ENCODE results near the gene VILL. TPM values are rescaled to one million over a fixed set of nuclear protein-coding genes. Genes with fewer than 3 reads are reported as not detected.

The VILL gene
- total and polyA plus RNA-seq, 10 donors: 14.4 to 23.4 (median 17.3) TPM

DNA sequence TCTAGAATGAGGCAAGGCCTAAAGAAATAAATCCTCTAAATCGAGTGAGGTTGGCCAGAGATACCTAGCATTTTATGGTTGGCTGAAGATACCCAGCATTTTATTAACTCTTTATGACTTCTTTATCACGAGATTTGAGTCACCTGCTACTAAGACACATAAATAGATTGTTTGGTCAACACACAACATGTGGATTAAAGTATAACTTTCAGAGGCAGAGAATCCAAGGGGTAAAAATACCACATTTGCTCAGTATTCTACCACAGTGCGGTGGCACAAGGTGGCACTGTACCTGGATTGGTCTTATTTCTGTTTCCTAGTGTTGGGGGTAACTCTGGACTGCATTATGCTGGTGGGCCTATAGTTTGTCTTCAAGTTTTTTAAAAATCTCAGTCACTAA is 27.0 kb upstream of the VILL start:
- intact Hi-C loops (cut with DNase I; ENCODE audit: low total_unique reads): no loop called here
- WGBS, 5 donors: 80 to 93% (median 86%) methylated on average over 3 of the region's 3 CpGs
- TF ChIP-seq POLR2AphosphoS5 (IDR thresholded peaks at IDR 0.05) (no peak), POLR2A (IDR thresholded peaks at IDR 0.05) (no peak)
- TF ChIP-seq, protein P1, sequence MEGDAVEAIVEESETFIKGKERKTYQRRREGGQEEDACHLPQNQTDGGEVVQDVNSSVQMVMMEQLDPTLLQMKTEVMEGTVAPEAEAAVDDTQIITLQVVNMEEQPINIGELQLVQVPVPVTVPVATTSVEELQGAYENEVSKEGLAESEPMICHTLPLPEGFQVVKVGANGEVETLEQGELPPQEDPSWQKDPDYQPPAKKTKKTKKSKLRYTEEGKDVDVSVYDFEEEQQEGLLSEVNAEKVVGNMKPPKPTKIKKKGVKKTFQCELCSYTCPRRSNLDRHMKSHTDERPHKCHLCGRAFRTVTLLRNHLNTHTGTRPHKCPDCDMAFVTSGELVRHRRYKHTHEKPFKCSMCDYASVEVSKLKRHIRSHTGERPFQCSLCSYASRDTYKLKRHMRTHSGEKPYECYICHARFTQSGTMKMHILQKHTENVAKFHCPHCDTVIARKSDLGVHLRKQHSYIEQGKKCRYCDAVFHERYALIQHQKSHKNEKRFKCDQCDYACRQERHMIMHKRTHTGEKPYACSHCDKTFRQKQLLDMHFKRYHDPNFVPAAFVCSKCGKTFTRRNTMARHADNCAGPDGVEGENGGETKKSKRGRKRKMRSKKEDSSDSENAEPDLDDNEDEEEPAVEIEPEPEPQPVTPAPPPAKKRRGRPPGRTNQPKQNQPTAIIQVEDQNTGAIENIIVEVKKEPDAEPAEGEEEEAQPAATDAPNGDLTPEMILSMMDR (IDR thresholded peaks at IDR 0.05 in 8 of 11, conservative IDR thresholded peaks at IDR 0.05 in 3 of 11): no peak
- H3K9me3 ChIP-seq: no peaks in the 10 kb centered on the region
- H3K27me3 ChIP-seq (replicated peaks in 1 of 7): no peaks in the 10 kb centered on the region
- no peaks in the 10 kb centered on the region for H3K36me3 ChIP-seq
- H3K4me1 ChIP-seq: peaks cover 5 to 54% (median 36%) of the 10 kb centered on the region in 6 donors
- no peak overlapping the region for H3K4me3 ChIP-seq
- DNase-seq: no peak
- peak overlapping the region in 2 of 8 donors; percentile 8 to 54 for H3K27ac ChIP-seq

DNA sequence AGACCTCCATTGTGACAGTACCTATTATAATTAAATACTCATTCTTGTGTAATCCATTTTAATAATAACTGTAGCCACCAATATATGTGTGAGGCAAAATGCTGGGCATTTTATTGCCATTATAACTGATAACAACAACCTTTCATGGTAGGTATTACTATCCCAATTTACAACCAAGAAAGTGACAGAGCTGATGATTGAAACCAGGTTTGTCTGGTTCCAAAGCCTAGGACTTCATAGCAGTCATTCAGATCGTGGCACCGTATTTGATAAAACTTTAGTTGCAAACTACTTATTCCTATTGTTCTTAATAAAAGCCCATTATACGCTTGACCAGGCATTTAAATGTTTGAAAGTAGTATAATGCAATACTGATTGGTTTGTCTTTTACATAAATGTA is 26.4 kb upstream of the VILL start:
- no peak for DNase-seq
- intact Hi-C loops (cut with DNase I; ENCODE audit: low total_unique reads): no loop called here
- Histone ChIP-seq H3K27ac (no peak overlapping the region), H3K27me3 (replicated peaks in 1 of 7) (no peaks in the 10 kb centered on the region), H3K36me3 (no peaks in the 10 kb centered on the region), H3K4me3 (no peak overlapping the region), H3K9me3 (no peaks in the 10 kb centered on the region), H3K4me1 (peaks cover 5 to 59% (median 39%) of the 10 kb centered on the region in 6 donors)
- WGBS, 5 donors: 95 to 97% (median 96%) methylated on average over 3 of the region's 3 CpGs
- no peak for TF ChIP-seq POLR2AphosphoS5 (IDR thresholded peaks at IDR 0.05)
- TF ChIP-seq, protein P1 (IDR thresholded peaks at IDR 0.05 in 8 of 11, conservative IDR thresholded peaks at IDR 0.05 in 3 of 11): no peak
- no peak for TF ChIP-seq POLR2A (IDR thresholded peaks at IDR 0.05)

DNA sequence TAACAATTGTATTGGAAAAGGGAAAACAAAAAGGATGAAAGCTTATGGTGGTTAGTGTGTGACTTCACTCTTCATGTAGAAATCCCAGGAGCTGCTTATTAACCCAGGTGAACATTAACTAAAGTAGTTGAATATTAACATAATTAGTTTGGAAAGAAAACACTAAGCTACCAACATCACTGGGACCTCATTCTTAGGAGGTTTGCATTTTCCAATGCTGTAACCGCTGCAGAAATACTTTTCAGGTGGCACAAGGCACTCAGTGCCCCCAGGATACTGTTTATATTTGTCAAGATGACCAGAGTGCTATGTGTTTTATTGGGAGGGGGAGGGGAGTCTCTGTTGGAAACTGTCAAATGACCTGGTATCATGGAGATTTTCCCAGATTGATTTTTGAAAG is 25.9 kb upstream of the VILL start:
- TF ChIP-seq POLR2A (IDR thresholded peaks at IDR 0.05) (no peak), POLR2AphosphoS5 (IDR thresholded peaks at IDR 0.05) (no peak)
- TF ChIP-seq, protein P1 (IDR thresholded peaks at IDR 0.05 in 8 of 11, conservative IDR thresholded peaks at IDR 0.05 in 3 of 11): no peak
- 81 to 97% (median 83%) methylated on average over 1 of the region's 1 CpG for WGBS, 5 donors

DNA sequence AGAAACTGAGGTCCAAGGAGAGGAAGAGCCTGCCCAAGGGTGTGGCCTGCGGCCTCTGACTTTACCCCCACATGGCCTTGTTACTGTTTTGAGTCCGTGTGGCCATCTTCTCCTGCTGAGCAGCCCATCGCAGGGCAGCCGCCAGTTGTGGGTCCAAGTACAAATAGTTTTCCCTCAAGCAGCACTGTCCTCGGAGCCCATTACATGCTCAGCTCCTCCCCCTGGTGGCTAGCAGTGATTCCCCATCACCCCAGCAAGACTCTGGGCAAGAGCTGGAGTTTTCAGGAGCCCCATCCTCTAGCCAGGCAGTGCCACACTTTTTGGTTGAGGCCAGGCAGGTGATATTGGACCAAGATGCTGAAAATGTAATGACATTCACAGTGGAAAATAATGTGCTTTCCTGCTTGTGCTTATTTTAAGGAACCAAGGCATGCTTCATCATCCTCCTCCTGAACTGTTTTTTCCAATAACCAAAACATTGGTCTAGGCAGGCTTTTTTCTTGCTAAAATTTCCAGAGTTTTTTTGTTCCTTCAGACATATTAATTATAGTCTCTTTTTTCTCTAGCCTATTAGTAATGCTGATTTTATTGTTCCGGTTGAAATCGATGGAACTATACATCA is 23.2 kb upstream of the VILL start:
- intact Hi-C loops (cut with DNase I; ENCODE audit: low total_unique reads): loop anchor here (5.0 kb wide), 1 partner anchor 110 kb away; no protein-coding TSS in a partner anchor
- no peaks in the 10 kb centered on the region for H3K27me3 ChIP-seq (replicated peaks in 1 of 7)
- peaks cover 9 to 54% (median 32%) of the 10 kb centered on the region in 6 donors for H3K4me1 ChIP-seq
- no peaks in the 10 kb centered on the region for H3K9me3 ChIP-seq
- H3K4me3 ChIP-seq: no peak overlapping the region
- H3K27ac ChIP-seq: peak overlapping the region in 4 of 8 donors; percentile 65 to 83 (median 74)
- peaks cover 0 to 13% (median 0%) of the 10 kb centered on the region in 6 donors for H3K36me3 ChIP-seq
- 53 to 66% (median 59%) methylated on average over 5 to 7 of the region's 7 CpGs for WGBS, 5 donors
- DNase-seq: no peak
- no peak for TF ChIP-seq POLR2A (IDR thresholded peaks at IDR 0.05)
- TF ChIP-seq, protein P1 (IDR thresholded peaks at IDR 0.05 in 8 of 11, conservative IDR thresholded peaks at IDR 0.05 in 3 of 11): peak; percentile 25 to 81 (median 73)

More for the DNA sequence above, 25.9 kb upstream of the VILL start:
- no peak for DNase-seq
- no peak overlapping the region for H3K27ac ChIP-seq
- H3K4me1 ChIP-seq: peaks cover 8 to 64% (median 42%) of the 10 kb centered on the region in 6 donors
- H3K9me3 ChIP-seq: no peaks in the 10 kb centered on the region
- H3K27me3 ChIP-seq (replicated peaks in 1 of 7): no peaks in the 10 kb centered on the region
- no peaks in the 10 kb centered on the region for H3K36me3 ChIP-seq
- intact Hi-C loops (cut with DNase I; ENCODE audit: low total_unique reads): loop anchor here (5.0 kb wide), 1 partner anchor 107 kb away; no protein-coding TSS in a partner anchor
- no peak overlapping the region for H3K4me3 ChIP-seq
